ENCODE results near the gene FBXO24. TPM values are rescaled to one million over a fixed set of nuclear protein-coding genes. Genes with fewer than 3 reads are reported as not detected.

The FBXO24 gene
- total and polyA plus RNA-seq, 10 of the 15 experiments (the other 5 are each of a cell fraction or from before 2014, with no cell fraction given) = 0.11 to 0.96 (median 0.27) TPM; not detected in 4

DNA sequence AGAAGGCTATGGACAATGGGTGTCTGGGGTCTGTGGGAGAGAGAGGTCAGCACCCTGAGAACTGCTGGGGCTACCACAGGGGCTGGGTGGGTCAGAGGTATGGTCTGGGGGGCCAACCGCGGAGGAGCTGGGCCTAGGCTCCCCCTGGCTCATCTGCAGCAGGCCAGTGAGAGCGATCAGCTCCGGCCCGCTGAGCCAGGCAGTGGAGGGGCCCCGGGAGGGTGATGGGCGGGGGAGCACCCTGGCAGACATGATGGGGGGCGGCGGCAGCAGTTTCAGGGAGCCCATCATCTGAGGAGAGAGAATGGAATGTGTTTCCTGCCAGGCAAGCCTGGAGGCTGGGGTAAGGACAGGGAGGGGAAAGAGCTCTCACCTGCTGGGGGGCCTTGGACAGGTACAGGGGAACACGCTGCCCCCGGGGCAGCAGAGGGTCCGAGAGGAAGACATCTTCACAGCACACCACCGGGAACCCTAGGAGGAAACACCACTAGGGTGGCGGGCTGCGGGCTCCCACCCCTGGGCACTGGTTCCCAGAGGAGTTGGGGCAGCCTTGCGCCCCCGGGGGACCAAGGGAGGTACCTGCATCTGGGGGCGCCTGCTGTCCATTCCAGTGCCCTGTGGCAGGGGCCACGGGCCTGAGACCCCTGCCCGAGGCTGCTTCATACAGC is 13.7 kb upstream of the FBXO24 start (continued):
- no peak for TF ChIP-seq BCL3 (IDR thresholded peaks at IDR 0.05; ENCODE audit: borderline replicate concordance, insufficient read depth, low read depth, low read length, poor library complexity, severe bottlenecking)
- TF ChIP-seq NFXL1 (IDR thresholded peaks at IDR 0.05; ENCODE audit: borderline replicate concordance) = no peak
- TF ChIP-seq CBFB (IDR thresholded peaks at IDR 0.05; ENCODE audit: low read depth) = no peak
- no peak for TF ChIP-seq ZSCAN29 (IDR thresholded peaks at IDR 0.05)
- TF ChIP-seq RBBP5 (conservative IDR thresholded peaks at IDR 0.05) = no peak
- TF ChIP-seq NRF1 (conservative IDR thresholded peaks at IDR 0.05; ENCODE audit: low read depth, low read length) = no peak
- TF ChIP-seq BACH1 (IDR thresholded peaks at IDR 0.05; ENCODE audit: borderline replicate concordance) = no peak; the same call in 1 of the 2 replicates
- TF ChIP-seq FOXM1 (IDR thresholded peaks at IDR 0.05; ENCODE audit: low read depth, low read length) = no peak
- TF ChIP-seq KLF5 (IDR thresholded peaks at IDR 0.05; ENCODE audit: partially characterized antibody) = no peak

- 95% methylated on average over 25 of the region's 30 CpGs for WGBS (ENCODE audit: insufficient coverage, insufficient replicate concordance, low lambda C conversion rate, missing lambda C conversion rate)
- Histone ChIP-seq H3K4me1 (ENCODE audit: control insufficient read depth, insufficient read depth, low read length) (peaks cover 22% of the 10 kb centered on the region), H3K4me3 (no peak overlapping the region), H2AFZ (ENCODE audit: control insufficient read depth, low read depth, low read length) (no peak overlapping the region), H3K9ac (ENCODE audit: control insufficient read depth, insufficient read depth, low read length) (no peak overlapping the region), H3K9me3 (replicated peaks; ENCODE audit: control insufficient read depth, insufficient read depth, low read length) (no peaks in the 10 kb centered on the region), H3K4me2 (ENCODE audit: control insufficient read depth, insufficient read depth) (no peak overlapping the region), H3K27ac (ENCODE audit: control insufficient read depth, insufficient read depth) (no peak overlapping the region), H4K20me1 (ENCODE audit: control insufficient read depth, insufficient read depth) (no peaks in the 10 kb centered on the region), H3K27me3 (replicated peaks in 1 of 2; ENCODE audit: control insufficient read depth in 2 of 2, insufficient read depth in 2 of 2, low read length in 1 of 2) (no peaks in the 10 kb centered on the region), H3K79me2 (ENCODE audit: control insufficient read depth, insufficient read depth, low read length) (no peaks in the 10 kb centered on the region), H3K36me3 (ENCODE audit: control insufficient read depth in 2 of 2, insufficient read depth in 2 of 2, low read length in 1 of 2) (peaks cover 0 to 11% of the 10 kb centered on the region in 2 experiments; a peak in 3 of 4 replicates)
- in situ Hi-C loops (cut with MboI) (no loop called here), intact Hi-C loops (cut with micrococcal nuclease; ENCODE audit: unreplicated experiment) (no loop called here)
- no peak for ATAC-seq
- ChIA-PET CTCF (interaction anchor here (0.7 kb wide), 1 partner anchor 12 kb away, joined by 3 read pairs; no protein-coding TSS in a partner anchor), POLR2A (no interaction called here), RAD21 (ENCODE audit: unreplicated experiment) (no interaction called here), SMC1A (ENCODE audit: uncharacterized antibody, unreplicated experiment) (no interaction called here)
- BruUV-seq (replicated peaks) = no TSS peak
- FAIRE-seq = no peak
- DNase-seq (ENCODE audit: low read depth, low spot score) = no peak
- TF ChIP-seq POLR2A (IDR thresholded peaks at IDR 0.05; ENCODE audit: low read depth, low read length) = 0 out of 2 replicates have a peak, but pooled peaks have one; percentile 48
- no peak for TF ChIP-seq CHD2 (IDR thresholded peaks at IDR 0.05; ENCODE audit: borderline replicate concordance, low read depth, low read length)
Measured at GRCh38 chr7:100572949-100573675, 13.0 kb upstream of the FBXO24 start.

Data from GM12878 (cell line).